Jurkat, Clone E6-1 (cell line): Measurements from ENCODE around the gene UQCRHL.

ENCODE experiments used
- DNase-seq: peaks from one replicate; pipeline ENCODE4 v3.0.0-alpha.2; 2011; ENCODE audit warnings: low read depth, low spot score
- H3K4me3 ChIP-seq: 2 replicates; pipeline ENCODE4 v1.5.1; 2011; ENCODE audit warnings: mild to moderate bottlenecking, low read length, control low read depth, moderate library complexity

Gene UQCRHL

DNA sequence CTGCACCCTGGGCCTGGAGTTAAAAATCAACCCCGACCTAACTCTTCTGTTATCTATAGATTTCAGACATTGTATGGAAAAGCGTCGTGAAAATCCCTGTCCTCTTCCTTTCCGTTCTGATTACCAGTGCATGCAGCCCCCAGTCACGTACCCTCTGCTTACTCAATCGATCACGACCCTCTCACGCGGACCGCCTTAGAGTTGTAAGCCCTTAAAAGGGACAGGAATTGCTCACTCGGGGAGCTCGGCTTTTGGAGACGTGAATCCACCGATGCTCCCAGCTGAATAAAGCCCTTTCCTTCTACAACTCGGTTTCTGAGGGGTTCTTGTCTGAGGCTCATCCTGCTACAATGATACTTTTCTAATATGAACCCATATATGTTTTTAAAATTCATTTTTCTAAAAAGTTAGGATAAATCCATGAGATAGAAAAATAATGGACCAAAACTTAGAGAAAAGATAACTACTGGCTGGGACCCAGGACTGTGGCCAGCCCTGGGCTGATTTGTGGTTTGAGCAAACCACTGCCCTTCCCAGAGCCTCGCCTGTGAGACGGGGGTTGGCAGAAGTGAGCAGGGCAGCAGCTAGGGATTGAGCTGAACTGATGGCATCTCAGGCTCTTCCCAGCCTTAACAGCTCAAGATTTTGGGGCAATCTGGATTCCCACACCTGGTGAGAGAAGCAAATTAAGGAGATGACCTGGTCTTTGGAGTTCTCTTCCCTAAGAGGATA, 5.0 kb downstream of the UQCRHL start:
- H3K4me3 ChIP-seq: no peak overlapping the region
- no peak for DNase-seq

DNA sequence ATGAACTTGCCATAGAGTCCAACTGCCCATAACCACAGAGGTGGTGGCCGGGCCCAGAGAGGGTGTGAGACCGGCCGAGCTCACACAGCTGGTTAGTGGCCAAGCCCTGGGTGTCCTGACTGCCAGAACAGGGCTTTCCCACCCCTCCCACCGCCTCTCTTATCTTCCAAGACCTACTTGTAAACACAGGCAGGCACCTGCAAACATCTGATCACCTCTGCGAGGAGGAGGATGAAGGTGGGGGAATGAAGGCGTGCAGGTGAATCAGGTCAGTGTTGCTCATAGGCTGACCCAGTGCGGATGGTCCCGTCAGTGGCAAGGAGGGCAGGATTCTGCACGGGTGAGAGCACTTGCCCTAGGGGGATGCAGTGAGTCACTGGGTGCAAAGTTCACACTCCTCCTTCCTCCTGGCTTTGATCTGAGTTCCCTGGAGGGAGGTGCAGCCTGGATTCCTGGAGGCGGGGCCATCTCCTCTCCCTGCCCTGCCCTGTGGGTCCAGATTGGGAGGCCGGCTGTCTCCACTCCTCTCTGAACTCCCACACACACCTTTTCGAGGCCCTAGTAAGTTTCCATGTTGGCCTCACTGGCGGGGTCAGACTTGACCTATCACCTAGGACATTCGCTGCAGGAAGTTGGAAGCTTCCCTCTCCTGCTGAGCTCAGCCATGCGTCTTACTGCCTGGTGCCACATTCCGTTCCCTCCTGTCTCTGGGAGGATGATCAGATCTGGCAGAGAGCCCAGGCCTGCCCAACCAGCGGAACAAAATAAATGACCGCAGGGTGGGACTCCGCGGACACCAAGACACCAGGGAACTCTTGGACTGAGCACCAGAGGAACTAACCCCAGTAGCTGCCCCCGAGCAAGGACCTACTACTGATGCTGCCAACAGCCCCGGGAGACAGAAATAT, 7.3 kb downstream of the UQCRHL start:
- no peak for DNase-seq
- H3K4me3 ChIP-seq: no peak overlapping the region

DNA sequence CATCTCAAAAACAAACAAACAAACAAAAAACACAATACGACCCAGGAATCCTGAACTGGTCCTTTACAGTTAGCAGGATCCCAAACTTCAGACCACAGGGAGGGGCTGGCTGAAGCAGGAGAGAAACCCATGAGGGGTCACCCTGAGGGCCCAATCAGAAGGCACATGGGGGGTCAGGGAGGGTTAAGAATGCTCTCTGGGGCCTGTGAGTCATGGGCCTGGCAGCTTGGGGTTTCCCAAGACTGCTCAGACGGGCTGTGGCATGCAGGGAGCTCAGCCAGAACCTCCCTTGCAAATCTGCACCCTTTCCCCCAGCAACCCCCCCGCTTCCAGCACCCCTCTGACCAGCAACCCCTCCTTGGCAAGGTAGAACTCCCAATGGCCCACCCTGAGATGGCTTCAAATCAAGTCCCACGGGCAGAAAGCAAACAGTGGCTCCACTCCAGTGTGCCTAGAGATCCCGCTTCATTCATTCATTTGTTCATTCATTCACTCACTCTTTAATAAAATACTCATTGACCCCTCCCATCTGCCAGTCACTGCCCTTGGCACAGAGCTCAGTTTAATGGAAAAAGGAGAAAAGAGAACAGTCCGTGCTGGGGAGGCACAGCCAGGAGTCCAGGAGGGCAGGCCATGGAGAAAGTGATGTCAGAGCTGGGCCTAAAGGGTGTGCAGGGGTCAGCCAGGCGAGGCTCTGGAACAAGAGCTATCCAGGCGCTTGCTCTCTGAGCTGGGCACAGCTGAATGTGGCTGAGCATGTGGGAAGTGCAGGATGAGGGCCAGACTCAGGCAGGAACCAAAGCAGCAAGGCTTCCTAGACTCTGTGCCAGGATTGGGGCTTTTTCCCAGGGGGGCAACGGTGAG, 8.2 kb downstream of the UQCRHL start:
- no peak for DNase-seq
- no peak overlapping the region for H3K4me3 ChIP-seq

DNA sequence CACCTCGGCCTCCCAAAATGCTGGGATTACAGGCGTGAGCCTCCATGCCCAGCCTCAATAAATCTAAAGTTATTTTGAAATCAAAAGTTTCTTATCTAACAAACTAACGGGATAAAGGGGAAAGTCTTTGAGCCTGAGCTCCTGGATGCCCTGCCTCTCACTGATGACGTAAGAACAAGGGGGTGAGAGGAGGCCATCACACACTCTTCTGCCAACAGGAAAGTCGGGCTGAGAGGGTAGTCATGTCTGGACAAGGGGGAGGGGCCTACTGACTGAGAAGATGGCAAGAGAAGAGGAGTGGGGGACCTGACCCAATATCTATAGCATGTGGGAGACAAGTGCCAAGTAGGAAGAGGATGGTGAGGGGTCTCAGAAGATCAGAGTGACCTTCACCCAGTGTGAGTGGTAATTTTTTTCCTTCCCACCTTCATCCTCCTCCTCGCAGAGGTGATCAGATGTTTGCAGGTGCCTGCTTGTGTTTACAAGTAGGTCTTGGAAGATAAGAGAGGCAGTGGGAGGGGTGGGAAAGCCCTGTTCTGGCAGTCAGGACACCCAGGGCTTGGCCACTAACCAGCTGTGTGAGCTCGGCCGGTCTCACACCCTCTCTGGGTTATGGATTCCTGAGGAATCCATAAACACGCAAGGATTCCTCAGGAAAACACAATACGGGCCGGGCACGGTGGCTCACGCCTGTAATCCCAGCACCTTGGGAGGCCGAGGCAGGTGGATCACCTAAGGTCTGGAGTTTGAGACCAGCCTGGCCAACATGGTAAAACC, 9.6 kb downstream of the UQCRHL start:
- DNase-seq: no peak
- H3K4me3 ChIP-seq: no peak overlapping the region

DNA sequence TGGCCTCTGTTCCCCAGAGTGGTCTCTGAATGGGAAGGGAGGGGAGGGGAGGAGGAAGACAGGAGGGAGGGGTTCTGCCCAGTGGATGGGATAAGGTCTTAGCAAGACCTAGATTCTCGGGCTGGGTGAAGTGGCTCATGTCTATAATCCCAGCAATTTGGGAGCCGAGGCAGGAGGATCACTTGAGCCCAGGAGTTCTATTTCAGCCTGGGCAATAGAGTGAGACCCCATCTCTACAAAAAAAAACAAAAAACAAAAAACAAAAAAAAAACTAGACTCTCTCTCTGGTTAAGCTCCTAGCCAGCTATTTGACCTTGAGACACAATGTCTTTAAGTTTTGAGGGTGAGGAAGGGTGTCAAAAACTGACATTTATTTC, 11.4 kb downstream of the UQCRHL start:
- DNase-seq: no peak
- H3K4me3 ChIP-seq: no peak overlapping the region

DNA sequence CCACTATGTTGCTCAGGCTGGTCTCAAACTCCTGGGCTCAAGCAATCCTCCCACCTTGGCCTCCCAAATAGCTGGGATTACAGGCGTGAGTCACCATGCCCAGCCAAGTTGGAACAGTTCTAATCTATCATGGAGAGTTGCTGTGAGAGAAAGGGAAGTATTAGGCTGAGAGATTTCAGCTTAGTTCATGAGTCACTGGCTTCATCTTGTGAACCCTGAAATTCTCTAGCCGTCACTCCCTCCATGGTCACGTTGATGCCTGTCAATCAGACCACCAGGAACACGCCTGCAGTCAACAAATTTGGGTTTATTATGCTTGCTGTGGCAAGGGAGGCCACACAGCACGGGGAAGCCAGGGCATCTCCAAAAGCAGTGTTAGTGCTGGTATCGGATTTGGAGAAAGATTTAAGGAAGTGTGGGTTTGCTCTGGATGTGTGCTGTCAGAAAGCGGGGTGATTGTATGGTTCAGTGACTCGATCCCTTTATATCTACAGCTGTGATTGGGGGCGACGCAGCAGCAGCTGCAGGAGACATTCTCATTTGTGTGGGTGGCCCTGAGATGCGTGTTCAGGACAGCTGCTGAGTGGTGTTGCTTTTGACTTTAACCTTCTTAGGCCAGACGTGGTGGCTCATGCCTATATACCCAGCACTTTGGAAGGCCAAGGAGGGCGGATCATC, 18.7 kb downstream of the UQCRHL start:
- no peak overlapping the region for H3K4me3 ChIP-seq
- DNase-seq: no peak

DNA sequence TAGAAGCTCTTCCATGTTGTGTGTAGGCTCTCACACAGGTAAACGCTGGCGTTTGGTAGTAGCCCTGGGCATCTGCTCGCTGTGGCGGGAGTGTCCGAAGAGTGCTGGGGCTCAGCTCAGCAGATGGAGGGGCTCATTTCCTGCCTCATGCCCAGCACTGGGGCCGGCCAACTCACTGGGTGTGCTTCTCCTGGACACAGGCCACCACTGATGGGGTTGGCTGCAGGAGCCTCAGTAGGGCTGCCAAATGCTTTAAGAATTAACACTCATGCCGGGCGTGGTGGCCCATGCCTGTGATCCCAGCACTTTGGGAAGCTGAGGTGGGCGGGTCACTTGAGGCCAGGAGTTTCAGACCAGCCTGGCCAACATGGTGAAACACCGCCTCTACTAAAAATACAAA, 20.9 kb downstream of the UQCRHL start:
- no peak for DNase-seq
- no peak overlapping the region for H3K4me3 ChIP-seq

DNA sequence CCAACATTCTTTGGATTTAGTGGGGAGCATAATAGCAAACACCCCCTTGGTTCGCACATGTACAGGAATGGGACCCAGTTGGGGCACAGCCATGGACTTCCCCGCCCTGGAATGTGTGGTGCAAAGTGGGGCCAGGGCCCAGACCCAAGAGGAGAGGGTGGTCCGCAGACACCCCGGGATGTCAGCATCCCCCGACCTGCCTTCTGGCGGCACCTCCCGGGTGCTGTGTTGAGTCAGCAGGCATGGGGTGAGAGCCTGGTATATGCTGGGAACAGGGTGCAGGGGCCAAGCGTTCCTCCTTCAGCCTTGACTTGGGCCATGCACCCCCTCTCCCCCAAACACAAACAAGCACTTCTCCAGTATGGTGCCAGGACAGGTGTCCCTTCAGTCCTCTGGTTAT, 21.8 kb downstream of the UQCRHL start:
- no peak for DNase-seq

DNA sequence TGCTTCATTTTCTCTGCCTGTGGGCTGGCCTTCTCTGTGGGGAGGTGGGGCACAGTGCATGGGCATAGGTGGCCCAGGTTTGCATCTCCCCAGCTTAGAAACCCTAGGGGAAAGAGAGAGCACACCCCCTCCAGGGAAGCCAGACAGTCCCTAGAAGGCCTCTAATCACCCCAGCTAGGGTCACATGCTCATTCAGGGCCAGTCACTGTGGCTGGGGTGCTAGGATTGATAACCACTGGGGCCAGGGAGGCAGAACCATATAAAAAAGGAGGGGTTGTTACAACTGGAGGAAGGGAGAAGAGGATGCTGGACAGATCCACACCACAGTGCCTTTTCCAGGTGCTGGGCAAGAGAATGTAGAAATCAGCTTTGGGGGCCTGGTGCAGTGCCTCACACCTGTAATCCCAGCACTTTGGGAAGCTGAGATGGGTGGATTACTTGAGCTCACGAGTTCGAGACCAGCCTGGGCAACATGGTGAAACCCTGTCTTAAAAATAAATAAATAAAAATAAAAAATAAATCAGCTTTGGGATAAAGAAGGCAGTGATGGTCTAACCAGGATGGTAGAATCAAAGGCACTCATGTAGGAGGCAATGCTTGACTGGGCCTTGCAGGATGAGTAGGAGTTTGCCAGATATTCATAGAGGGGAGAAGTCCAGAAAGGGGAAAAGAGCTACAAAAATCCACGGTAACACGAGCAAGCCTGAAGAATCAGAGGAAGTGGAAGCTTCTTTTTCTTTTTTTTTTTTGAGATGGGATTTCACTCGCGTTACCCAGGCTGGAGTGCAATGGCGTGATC, 29.3 kb downstream of the UQCRHL start:
- DNase-seq: no peak
- no peak overlapping the region for H3K4me3 ChIP-seq

More for the DNA sequence above, 21.8 kb downstream of the UQCRHL start:
- H3K4me3 ChIP-seq: no peak overlapping the region

DNA sequence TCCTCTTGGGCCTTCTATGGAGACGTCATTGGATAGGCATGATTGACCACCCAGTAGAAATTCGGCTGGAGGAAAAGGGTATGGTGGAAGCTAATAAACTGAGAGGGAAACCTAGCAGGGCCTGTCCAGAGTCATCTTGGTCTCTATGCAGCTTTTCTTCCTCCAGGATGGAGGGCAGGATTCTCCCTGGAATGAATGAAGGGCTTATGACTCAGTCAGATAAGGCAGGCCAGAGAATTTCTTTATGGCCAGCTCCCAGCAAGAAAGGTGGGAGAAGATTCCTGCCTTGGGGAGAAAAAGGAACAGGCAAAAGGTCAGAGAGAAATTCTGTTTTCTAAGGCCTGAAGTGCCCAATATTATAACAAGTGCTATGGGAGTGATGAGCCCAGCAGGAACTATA, 31.7 kb downstream of the UQCRHL start:
- no peak overlapping the region for H3K4me3 ChIP-seq
- no peak for DNase-seq

DNA sequence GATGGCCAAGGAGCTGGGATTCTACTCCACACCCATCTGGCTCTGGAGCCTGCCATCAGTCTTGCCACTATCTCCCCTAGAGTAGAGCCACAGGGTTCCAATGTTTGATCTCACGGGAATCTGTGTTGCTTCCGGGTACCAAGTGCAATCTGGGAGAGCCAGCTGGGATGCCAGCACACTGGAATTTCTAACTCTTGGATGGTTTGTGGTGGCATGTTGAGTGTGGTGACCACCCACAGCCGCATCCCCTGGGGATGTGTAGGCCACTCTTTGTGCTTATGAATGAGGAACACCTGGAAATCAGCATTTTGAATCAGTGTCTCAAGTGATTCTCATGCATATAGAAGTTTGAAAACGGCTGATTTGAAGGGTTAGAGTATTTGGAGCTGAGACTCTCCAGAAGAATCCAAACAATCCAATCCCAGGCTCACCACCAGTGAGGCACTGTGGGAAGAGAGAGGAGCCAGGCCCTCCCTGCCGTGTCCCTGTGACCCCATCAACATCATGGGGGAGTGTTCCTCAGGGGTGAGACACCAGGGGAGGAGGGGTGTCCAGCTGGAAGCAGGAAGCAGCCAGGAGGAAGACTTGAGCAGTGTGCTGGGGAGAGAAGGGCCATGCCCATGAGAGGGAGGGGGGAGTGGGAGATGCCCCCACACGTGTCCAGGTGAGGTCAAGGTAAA, 35.5 kb downstream of the UQCRHL start:
- no peak overlapping the region for H3K4me3 ChIP-seq
- no peak for DNase-seq

DNA sequence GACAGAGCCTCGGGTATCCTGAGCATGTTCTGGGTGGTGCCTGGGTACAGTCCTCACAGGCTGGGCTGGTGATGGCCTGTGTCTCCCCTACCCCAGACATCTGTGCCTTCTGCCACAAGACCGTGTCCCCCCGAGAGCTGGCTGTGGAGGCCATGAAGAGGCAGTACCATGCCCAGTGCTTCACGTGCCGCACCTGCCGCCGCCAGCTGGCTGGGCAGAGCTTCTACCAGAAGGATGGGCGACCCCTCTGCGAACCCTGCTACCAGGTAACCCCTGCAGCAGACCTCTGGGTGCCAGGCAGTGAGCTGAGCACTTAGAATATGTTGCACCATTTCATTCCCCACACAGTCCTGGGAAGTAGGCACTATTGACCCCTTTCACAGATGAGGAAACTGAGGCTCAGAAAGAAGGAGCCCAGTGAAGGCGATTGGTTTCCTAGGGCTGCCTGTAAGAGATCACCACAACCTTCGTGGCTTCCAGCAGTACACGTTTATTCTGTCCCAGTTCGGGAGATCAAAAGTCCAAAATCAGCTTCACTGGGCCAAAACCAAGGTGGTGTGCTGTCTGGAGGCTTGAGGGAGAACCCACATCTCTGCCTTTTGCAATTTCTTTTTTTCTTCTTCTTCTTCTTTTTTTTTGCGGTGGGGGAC, 37.0 kb downstream of the UQCRHL start:
- no peak for DNase-seq
- H3K4me3 ChIP-seq: no peak overlapping the region

DNA sequence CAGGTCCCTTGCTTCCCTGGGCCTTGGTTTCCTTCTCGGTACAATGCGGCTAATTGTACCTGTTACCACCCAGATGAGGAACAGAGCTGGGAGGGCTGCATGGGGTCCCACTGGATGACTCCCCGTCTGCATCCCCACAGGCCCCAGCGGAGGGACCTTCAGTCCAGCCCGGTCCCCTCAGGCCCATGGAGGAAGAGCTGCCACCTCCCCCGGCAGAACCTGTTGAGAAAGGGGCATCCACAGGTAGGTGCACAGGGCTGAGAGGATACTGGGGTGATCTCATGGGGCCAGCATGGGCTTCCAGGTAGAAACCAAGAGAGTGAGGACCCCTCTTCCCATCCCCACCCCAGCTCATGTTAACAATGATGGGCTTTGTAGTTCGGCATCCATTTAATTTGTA, 39.1 kb downstream of the UQCRHL start:
- no peak for DNase-seq
- no peak overlapping the region for H3K4me3 ChIP-seq

DNA sequence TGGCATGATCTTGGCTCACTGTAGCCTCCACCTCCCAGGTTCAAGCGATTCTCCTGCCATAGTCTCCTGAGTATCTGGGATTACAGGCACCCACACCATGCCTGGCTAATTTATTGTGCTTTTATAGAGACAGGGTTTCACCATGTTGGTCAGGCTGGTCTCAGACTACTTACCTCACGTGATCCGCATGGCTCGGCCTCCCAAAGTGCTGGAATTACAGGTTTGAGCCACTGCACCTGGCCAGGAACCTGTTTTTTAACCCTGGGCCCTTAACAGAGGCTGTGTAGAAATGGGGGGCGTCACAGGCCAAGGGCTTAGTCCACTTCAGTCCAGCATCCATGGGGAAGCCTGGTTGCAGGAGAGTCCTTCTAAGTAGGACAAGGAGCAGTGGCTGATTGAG, 39.5 kb downstream of the UQCRHL start:
- no peak for DNase-seq

DNA sequence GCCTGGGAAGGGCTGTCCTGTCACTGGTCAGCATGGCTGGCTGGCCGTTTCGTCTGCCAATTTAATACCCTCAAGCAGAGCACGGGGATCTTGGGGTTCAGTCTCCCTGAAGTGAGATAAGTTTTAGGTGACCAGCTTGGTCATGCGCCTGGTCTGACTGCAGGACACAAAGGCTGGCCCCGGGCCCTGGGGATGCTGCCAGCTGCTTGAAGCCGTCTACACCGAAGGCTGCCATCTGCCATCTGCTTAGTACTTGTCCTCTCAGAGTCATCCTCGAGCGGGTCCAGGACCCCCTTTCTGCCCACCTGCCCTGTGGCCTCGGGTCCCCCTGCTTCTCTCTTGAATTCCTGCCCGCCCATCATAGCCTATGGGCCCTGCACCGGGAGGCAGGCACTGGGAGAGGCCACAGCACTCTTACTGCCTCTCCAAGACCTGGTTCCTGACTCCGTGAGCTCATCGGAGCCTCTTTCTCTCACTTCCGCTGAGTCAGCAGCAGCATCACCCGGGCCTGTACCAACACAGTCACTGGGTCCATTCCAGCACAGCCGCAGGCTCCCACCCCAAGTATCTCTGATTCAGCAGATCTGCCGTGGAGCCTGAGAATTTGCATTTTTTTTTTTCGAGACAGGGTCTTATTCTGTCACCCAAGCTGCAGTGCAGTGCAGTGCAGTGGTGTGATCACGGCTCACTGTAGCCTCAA, 41.8 kb downstream of the UQCRHL start:
- DNase-seq: no peak

More for the DNA sequence above, 39.5 kb downstream of the UQCRHL start:
- no peak overlapping the region for H3K4me3 ChIP-seq

DNA sequence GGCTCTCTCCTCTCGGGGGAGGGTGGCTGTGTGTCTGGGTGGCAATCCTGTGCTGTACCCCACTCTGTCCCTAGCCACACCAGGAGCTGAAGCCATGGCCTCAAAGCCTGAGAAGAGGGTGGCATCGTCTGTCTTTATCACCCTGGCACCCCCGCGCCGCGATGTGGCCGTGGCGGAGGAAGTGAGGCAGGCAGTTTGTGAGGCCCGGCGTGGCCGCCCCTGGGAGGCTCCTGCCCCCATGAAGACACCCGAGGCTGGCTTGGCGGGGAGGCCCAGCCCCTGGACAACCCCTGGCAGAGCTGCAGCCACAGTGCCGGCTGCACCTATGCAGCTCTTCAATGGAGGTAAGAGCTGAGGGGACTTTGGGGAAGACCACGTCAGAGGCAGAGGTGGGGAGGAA, 42.6 kb downstream of the UQCRHL start:
- H3K4me3 ChIP-seq: no peak overlapping the region
- no peak for DNase-seq

More for the DNA sequence above, 41.8 kb downstream of the UQCRHL start:
- H3K4me3 ChIP-seq: no peak overlapping the region
